RWPE1 (cell line): ENCODE results near the gene MS4A13.
"Not testable (repeated sequence)": the region's sequence is repeated elsewhere in the genome, so short reads cannot be mapped to it uniquely, and the experiment has no call there.

Source experiments
- CTCF ChIA-PET: fragments of 350-600 bp; sonication (Branson Sonifier 250); formaldehyde crosslinking; extraction: SDS; loops from one replicate; lab custom pipeline; 2021; lab: Yijun Ruan, JAX
- POLR2A ChIA-PET: fragments of 400-600 bp; formaldehyde crosslinking; extraction: SDS; loops from one replicate; lab custom pipeline; 2020; ENCODE audit warnings: antibody characterized with exemption; ENCODE audit not compliant: low non-redundant PET; lab: Yijun Ruan, JAX
- DNase-seq: peaks from one replicate; pipeline ENCODE4 v3.0.0; 2012; ENCODE audit warnings: low spot score
- H3K27ac ChIP-seq: fragments of 450-650 bp; 2 replicates; pipeline ENCODE4 v1.5.1; 2017
- TF ChIP-seq, protein P1 (sequence below): fragments of 450-650 bp; conservative IDR thresholded peaks from 2 replicates; pipeline ENCODE4 v1.5.1; 2017; ENCODE audit warnings: low read depth, mild to moderate bottlenecking

The MS4A13 gene

DNA sequence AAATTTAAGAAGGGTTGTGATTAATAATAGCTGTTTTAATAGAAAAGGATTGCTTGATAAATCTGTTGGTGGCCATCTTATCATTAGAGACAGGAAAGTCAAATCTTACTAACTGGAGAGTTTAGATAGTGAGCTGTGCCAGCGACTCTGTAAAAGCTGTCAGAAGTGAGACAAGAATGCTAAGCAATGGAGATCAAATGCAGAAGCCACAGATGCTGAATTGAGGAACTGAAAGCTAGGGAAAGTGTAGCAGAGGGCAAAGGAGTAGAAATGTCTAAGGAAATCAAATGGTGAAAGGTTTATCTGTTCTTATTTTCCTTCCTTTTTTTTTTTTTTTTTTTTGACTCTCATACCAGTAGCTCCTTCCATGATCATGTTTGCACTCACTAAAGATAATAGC lies 13.7 kb downstream of the MS4A13 start:
- no peak for DNase-seq
- CTCF ChIA-PET, result interaction anchor here (0.6 kb wide), 1 partner anchor 10 kb away, joined by 4 read pairs; no protein-coding TSS in a partner anchor
- POLR2A ChIA-PET, result no interaction called here
- H3K27ac ChIP-seq, result no peak overlapping the region
- TF ChIP-seq, protein P1, sequence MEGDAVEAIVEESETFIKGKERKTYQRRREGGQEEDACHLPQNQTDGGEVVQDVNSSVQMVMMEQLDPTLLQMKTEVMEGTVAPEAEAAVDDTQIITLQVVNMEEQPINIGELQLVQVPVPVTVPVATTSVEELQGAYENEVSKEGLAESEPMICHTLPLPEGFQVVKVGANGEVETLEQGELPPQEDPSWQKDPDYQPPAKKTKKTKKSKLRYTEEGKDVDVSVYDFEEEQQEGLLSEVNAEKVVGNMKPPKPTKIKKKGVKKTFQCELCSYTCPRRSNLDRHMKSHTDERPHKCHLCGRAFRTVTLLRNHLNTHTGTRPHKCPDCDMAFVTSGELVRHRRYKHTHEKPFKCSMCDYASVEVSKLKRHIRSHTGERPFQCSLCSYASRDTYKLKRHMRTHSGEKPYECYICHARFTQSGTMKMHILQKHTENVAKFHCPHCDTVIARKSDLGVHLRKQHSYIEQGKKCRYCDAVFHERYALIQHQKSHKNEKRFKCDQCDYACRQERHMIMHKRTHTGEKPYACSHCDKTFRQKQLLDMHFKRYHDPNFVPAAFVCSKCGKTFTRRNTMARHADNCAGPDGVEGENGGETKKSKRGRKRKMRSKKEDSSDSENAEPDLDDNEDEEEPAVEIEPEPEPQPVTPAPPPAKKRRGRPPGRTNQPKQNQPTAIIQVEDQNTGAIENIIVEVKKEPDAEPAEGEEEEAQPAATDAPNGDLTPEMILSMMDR, result no peak

DNA sequence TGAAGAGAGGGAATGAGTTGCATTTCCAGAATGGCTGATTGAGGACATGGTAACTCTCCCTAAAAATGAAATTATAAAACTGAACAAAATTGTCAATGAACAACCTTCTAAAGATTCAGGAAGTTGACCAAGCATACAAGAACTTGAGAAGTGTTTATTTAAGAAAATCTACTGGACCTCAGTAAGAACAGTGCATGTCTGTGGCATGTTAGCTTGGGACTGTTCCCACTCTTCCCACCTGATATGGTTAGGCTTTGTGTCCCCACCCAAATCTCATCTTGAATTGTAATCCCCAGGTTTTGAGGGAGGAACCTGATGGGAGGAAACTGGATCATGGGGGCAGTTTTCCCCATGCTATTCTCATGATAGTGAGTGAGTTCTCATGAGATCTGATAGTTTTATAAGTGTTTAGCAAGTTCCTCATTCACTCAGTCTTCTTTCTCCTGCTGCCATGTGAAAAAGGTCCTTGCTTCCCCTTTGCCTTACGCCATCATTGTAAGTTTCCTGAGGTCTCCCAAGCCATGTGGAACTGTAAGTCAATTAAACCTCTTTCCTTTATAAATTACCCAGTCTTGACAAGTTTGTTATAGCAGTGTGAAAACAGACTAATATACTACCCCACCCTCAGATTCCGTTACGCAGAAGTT lies 15.4 kb downstream of the MS4A13 start:
- no peak overlapping the region for H3K27ac ChIP-seq
- CTCF ChIA-PET, result no interaction called here
- TF ChIP-seq, protein P1, result no peak
- DNase-seq, result no peak
- POLR2A ChIA-PET, result no interaction called here

DNA sequence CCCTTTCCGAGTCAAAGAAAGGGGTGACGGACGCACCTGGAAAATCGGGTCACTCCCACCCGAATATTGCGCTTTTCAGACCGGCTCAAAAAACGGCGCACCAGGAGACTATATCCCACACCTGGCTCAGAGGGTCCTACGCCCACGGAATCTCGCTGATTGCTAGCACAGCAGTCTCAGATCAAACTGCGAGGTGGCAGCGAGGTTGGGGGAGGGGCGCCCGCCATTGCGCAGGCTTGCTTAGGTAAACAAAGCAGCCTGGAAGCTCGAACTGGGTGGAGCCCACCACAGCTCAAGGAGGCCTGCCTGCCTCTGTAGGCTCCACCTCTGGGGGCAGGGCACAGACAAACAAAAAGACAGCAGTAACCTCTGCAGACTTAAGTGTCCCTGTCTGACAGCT lies 17.2 kb downstream of the MS4A13 start:
- H3K27ac ChIP-seq, CTCF ChIA-PET, POLR2A ChIA-PET, DNase-seq: not testable (repeated sequence)

DNA sequence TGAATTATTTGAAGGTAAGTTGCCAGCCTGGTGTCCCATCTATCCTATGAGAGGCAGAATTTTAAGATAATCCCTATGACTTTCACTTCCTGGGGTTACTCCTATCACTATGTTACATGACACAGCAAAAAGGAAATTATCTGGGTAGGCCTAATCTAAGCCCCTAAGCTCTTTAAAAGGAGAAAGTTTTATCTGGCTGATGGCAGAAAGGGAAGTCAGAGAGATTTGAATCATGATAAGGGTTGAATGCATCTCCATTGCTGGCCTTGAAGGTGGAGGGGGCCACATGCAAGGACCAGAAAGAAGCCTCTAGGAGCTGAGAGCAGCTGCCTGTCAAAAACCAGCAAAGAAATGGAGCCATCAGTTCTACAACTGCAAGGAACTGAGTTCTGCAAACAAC lies 23.4 kb downstream of the MS4A13 start:
- H3K27ac ChIP-seq, CTCF ChIA-PET, POLR2A ChIA-PET, DNase-seq: not testable (repeated sequence)

DNA sequence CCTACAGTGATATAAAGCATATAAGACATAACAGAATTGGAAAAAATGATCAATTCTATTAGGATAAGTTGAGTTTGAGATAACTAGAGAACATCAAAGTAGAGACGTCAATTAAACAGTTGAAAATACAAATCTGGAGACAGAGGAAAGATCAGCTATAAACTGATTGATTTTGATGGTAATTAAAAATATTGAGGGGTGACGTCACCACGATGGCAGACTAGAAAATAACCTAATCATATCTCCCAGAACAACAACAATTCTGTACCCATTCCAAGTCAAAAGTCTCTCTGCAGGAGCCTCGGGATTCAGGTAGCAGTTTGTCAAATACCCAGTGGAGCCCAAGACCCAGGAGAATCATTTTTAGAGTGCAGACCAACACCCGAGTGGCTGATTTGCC lies 28.9 kb downstream of the MS4A13 start:
- TF ChIP-seq, protein P1, result no peak
- POLR2A ChIA-PET, result no interaction called here
- no peak for DNase-seq

DNA sequence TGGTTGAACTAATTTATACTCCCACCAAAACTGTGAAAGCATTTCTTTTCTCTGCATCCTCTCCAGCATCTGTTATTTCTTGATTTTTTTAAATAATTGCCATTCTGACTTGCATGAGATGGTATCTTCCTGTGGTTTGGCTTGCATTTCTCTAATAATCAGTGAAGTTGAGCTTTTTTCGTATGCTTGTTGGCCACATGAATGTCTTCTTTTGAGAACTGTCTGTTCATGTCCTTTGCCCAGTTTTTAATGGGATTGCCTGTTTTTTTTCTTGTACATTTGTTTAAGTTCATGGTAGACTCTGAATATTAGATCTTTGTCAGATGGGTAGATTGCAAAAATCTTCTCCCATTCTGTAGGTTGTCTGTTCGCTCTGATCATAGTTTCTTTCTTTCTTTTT lies 46.1 kb downstream of the MS4A13 start:
- TF ChIP-seq, protein P1, result no peak

More for the DNA sequence above, 28.9 kb downstream of the MS4A13 start:
- H3K27ac ChIP-seq, result no peak overlapping the region
- CTCF ChIA-PET, result no interaction called here

DNA sequence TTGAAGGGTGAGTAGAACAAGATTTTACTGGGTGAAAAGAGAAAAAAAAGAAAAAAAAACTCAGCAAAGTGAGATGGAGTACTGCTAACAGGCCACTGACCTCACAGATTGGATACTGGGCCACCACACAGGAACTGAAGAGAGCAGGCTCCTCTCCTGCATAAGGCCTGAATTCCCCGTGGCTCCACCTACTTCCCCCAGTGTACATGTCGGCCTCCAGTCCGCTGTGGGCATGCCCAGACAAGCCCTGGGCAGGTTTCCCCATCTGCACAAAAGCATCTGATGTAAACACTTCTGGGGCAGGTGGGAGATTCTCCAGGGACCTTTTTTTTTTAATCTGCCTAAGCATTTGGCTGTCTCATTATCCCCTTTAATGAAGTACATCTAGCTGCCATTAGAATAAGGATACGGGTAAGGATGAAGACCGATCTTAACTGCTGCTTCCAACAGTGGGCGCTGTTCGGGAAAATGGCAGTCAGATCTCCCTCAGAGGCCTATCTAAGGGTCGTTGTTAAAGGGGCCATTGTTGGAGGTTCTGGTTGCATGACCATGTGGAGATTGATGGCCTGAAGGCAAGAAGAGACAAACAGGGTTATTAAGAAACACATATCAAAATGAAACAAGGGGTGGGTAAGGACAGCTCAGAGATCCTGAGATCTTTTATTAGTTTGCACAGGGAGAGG lies 48.5 kb downstream of the MS4A13 start:
- TF ChIP-seq, protein P1, result no peak
- DNase-seq, result no peak
- ChIA-PET CTCF (interaction anchor here (0.6 to 0.7 kb wide), 2 partner anchors 15 to 1198 kb away, joined by 4 read pairs; no protein-coding TSS in a partner anchor), POLR2A (no interaction called here)
- H3K27ac ChIP-seq, result no peak overlapping the region

More for the DNA sequence above, 46.1 kb downstream of the MS4A13 start:
- H3K27ac ChIP-seq, result no peak overlapping the region
- CTCF ChIA-PET, result no interaction called here
- no peak for DNase-seq
- POLR2A ChIA-PET, result no interaction called here
